GM19240 (cell line): ENCODE measurements around the gene GRID1.

Experiments
- DNase-seq: peaks from one replicate; pipeline ENCODE4 v3.0.0; 2011; ENCODE audit warnings: low spot score; ENCODE audit not compliant: insufficient read length

Gene GRID1

DNA sequence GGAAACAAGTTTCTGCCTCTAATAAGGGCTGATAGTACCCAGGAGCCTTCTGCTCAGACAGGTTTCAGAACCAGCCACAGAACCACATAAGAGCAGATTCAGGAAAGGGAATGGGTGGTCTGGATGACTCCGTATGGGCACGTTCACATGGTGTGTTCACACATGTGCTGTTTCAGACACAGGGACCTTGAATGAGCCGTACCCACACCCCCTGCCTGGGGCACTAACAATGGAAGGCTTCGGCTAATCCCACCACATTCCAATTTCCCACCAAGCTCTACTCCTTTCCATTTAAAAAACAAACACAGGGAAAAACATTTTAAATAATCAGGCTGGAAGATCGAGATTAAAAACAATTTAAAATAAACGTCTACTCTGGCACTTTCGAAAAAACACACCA, 217.3 kb downstream of the GRID1 start:
- DNase-seq = no peak

DNA sequence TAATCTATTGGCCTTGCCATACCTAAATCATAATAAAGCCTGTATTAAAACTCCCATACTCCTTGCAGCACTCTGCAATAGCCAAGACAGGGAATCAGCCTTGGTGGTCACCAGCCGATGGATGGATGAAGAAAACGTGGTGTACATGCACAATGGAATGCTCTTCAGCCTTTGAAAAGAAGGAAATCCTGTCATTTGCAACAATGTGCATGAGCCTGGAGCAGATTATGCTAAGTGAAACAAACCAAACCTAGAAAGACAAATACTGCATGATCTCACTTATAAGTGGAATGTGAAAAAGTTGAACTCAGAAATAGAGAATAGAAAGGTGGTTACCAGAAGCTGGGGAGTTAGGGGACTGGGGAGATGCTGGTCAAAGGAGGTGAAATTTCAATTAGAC, 218.5 kb downstream of the GRID1 start:
- no peak for DNase-seq

DNA sequence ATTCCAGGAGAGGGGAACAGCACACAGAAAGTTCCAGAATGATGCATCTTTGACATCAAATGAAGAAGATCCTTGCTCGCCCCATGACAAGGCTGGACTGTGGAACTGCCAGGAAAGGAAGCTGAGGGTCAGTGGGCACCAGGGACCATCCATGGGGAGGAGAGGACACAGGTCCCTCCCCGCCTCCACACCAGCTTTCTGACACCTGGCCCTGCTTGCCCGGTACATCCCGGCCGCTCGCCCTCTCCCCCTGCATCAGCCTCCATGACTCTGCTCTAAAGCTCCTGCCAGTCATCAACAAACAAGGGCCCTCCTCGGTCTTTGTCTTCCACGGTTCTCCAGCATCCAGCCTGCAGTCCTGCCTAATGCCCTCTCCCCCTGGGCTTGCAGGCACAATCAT, 222.3 kb downstream of the GRID1 start:
- no peak for DNase-seq

DNA sequence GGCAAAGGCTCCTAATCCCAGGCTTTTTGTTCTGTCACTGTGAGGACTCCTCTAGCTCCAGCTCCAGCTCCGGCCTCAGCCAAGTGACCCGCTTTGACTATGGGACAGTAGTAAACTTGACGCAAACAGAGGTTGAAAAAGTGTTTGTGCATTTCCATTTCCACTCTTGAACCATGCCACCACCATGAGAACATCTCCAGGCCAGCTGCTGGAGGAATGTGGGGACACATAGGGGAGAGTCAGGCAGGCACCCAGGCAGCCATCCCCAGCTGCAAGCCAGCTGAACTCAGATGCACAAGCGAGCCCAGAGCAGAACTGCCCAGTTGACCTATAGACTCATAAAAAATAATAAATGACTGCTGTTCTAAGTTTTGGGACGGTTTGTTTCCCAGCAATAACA, 224.7 kb downstream of the GRID1 start:
- DNase-seq = no peak

DNA sequence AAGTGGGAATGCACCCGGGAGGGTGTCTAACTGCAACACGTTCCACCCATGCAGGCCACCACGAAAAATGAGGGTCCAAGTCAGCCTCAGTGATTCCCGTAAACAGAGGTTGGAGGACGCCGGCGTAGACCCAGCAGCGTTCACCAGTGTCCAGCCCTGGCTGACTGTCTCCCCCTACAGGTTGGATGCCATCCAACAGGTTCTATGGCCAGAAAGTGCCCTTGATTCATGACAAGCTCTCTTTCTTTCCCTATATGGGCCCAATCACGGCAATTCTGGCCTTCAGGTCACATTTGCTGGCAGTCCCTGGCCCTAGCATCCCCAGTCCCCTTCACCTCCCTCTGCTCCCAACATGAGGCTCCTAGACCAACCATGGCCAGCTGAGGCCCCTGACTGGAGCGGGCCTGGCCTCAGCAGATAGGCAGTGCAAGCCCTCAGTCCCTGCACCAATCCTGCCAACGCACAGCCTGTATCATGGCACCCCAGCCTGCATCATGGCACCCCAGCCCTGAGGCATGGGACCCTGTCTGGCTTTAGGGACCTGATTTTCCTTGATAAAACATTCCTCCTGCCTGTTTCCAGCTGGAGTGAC, 227.4 kb downstream of the GRID1 start:
- no peak for DNase-seq

DNA sequence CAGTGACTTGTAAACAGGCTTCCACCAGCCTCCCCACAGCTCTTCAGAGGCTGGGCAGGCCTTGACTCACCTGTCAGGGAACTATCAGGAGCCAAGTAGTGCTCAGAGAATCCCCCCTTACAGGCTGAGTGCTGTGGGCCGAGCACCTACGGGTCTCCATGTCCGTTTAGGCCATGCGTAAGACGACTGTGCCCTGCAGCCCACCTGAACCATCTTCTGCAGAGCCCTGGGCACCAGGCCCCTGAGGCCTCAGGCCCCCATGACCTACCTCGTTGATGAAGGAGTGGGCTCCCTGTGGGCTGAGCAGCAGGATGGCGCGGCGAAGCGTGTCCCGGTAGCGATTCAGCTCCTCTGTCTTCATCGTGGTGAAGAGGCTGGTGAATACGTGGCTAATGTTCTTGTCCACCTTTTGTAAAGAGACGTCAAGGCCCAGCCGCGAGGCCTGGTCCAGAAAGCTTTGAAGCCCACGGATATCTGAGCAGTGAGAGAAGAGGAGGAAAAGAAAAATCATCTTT, 228.0 kb downstream of the GRID1 start:
- no peak for DNase-seq

DNA sequence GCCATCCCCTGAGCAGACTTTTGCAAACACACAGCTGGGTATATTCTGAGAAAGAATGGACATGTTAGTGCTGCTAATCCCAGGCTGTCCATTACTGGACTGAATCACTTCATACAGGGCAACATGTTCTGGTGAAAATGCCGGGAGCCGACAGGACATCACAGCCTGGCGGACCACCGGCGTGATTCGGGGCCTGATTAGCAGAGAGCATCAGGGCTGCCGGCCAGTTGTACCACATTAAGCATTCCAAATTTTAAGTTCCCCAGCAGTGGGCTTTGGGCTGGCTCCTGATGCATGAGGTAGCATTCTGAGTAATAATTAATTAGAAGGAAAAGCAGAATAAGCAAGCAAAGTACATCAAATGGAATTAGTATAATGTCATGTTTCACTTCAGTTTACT, 229.0 kb downstream of the GRID1 start:
- DNase-seq = no peak

DNA sequence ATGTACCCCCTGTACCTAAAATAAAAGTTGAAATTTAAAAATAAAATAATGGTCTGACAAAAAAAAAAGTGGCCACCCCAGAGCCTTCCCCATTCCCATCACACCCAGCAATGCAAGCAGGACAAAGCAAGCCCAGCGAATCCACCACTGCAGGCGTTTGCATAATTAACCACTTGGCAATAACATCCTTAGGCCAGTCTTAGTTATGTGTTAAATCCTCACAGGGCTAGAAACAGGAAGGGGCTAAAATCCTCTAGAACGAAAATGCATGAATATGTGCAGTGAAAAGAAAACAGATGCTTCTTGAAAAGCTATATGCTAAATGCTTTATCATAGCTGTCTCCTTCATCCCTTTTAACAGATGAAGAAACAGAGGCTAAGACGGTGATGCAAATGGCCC, 229.7 kb downstream of the GRID1 start:
- no peak for DNase-seq

DNA sequence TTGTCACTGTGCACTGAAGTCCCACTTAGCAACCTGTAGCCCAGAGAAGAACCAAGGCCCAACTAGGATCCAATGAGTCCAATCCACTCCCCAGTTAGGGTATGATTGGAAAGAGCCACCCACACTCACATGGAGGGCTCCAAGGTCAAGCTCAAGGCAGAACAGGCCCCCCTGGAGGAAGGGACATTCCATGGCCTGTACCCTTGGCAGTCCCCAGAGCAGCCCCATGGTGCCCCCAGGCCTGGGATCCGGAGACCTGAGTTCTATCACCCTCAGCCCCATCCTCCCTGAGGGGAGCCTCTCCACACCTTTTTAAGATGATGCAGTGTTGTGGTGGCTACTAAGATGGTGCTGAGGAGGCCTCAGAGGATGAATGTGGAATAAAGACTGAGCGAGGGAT, 231.4 kb downstream of the GRID1 start:
- DNase-seq = no peak

DNA sequence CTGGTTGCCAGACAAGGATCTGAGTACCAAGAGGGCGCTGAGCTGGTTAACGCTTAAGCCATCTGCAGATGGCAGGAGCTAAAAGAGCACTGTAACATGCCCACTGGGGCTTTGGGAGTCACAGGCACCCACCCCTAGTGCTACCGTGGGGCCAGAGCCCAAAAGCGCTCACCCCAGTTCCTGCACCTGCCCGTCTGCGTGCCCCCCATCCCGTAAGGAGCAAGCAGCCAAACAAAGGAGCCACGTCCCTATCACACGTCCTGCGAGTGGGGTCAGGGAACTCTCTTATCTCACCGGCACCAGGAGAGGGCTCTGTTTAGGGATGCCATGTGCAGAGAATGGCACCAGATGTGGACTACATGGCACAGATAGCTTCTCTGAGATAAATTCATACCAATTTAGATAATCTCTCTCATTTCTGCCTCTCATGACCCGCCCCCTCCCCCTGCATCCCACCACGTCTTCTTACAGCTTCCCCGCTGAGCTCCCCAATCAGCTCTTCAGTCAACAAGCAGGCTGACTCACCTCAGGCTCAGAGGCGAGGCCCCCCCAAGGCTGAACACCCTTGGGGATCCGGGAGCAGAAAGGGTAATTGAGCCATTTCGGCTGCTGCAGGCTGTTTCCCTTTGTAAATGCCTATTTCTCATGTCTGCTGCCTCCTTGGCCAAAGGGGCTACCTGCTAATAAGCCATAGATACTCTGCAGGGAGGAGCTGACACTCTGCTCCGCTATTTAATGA, 235.7 kb downstream of the GRID1 start:
- no peak for DNase-seq

DNA sequence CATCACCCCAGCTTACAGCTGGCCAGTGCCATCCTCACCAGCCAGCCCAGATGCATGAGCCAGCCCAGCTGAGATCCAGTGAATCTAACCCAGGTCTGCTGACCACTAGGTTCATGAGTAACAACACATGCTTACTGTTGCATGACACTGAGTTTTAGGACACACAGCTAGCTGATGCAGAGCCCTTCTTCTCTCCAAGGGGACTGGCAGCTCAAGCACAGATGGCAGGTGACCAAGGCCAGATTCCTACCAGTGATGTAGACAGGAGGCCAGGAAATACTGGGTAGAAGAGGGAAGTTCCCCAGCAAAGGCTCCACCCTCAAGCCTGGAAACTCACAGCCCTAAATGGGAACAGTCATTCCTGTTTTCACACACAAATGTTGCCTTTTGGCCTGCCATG, 236.6 kb downstream of the GRID1 start:
- DNase-seq = no peak

DNA sequence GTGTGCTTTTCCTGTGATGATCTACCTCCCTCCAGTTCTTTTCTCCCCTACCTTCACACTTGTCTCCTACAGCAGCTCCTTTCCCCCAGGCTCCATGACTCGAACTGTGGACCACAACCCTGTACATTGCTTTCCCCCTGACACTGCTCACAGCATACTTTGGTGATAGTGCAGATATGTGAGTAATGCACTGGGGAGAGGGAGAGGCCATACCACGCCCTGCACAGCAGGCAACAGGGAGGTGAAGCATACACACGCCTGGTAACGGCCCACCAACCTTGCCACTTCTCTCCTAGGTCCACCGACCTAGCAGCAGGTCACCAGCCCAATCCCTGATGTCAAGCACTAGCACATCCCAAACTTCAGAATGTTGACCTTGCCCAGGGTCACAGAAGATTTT, 238.2 kb downstream of the GRID1 start:
- no peak for DNase-seq

DNA sequence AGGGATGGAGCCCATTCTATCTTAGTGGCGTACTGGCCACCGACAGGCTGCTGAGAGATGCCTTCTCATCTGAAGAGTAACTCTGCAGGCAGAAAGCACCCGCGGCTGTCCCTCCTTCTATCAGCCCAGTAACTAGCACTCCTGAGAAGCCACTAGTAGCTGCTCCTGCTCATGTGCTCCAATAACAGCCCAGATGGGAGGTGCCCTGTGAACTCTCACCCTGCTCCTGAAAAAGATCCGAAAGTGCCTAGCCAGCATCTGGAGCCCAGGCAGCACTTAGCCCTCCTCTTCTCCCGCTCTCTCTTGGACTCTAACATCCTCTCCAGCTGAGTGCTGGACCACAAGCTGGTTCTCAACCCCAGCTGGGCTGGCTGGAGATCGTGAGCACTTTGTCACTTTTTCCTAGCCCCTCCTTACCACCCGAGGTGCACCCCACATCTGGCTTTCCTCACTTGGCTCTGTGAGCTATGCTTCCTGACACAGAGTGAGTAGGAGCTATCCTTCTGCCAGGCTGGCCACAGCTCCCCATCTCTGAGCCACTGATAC, 239.2 kb downstream of the GRID1 start:
- no peak for DNase-seq

DNA sequence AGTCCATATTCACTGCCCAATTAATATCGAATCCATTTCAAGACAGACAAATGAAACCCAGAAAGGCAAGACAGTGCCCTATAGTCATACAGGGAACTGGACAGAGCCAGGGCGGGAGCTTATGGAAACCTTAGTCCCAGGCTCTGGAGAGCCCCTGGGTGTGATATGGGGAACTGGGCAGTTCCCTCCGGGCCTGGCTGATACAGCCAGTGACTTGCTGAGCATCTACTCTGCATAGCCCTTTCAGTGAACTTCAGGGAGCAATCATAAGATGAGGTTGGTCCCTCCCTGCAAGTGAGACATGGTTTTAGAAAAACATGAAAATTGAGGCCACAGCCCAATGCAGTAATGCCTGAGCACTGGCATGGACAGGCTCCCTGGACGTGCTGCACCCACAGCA, 241.9 kb downstream of the GRID1 start:
- DNase-seq = no peak

DNA sequence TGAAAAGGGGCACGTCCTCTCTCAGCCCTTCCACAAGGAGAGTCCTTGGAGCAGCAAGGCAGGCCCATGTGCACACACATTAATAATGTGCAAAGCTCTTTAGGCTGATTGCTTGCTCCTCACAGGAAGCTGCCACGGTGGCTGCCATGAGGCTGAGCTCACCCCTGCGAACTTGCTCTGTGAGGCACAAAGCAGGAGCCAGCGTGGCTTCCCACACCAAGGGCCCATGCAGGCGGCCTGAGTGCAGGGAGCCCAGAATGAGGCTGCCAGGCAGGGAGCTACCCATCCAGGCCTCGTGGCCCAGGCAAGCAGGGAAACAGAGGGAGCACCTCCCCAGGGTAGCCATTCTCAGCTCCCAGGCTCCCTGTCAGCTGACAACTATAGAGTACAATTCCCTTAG, 242.9 kb downstream of the GRID1 start:
- no peak for DNase-seq

DNA sequence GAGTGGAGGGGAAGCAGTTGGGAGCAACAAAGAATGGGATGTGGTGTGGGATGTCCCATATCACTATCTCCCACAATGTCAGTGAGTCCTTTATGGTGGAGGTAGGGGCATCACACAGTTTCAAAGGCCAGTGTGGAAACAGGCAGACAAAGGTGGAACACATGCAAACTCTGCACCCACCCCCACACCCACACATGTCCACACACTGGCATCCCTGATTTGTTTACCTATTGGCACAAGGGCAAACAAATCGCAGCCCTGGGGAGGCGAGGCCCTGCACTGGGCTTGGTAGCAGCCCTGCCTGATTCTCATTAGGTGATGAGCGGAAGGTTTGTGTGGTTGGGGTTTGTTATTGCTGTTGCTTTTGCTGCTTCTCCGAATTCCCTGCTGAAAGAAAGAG, 243.3 kb downstream of the GRID1 start:
- no peak for DNase-seq

DNA sequence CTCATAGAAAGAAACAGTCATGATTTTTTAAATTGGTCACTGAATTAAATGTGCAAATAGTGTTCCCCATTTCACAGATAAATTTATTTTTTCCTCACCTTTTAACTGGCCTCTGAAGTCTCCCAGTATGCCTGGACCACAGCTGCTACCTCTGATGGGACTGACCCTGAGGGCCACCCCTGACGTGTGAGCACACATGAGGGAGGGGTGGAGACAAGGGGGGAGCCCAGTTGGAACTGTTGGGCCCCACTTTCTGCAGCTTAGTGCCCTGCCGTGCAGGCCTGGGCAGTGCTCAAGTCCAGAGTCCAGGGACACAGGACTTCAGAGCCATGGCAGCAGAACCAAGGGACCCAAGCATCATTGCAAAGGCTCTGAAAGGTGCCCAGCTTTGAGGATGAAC, 243.9 kb downstream of the GRID1 start:
- DNase-seq = no peak

DNA sequence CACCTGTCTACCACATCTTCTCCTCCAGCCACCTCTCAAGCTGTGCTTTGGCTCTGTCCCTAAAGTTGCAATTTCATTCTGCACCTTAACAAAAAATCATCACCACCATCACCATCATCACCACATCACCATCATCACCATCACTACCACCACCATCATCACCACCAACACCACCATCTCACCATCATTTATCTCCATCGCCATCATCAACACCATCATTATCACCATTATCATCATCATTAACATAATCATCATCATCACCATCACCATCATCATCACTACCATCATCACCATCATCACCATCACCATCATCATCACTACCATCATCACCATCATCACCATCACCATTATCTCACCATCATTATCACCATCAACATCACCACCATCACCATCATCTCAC, 245.4 kb downstream of the GRID1 start:
- DNase-seq = no peak

DNA sequence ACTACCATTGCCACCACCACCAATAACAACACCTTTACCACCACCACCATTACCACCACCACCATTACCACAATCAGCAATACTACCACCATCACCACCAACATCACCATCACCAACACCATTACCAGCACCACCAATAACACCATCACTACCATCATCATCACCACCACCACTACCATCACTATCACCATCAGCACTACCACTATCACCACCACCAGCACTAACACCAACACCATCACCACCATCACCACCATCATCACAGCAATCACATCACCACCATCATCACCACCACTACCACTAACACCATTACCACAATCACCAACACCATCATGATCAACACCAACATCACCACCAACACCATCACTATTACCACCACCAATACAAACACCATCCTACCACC, 249.5 kb downstream of the GRID1 start:
- DNase-seq = no peak

DNA sequence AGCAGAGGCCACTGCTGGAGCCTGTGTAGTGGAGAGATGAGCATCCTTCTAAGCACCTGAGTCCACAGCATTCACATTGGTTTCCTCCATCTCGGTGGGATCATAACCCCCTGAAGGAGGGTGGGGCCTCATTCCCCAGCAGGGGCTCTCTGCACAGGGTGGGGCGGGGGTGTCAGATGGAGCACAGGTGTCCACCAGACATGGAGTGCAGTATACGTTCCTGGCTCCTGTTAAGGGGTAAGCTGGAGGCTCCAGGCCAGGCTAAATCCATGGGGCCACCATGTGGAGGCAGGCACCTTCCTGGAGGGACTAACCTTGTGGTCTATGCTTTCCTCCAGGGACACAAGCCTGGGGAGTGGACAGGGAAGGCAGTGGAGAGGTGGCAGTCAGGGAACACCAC, 252.6 kb downstream of the GRID1 start:
- DNase-seq = no peak

DNA sequence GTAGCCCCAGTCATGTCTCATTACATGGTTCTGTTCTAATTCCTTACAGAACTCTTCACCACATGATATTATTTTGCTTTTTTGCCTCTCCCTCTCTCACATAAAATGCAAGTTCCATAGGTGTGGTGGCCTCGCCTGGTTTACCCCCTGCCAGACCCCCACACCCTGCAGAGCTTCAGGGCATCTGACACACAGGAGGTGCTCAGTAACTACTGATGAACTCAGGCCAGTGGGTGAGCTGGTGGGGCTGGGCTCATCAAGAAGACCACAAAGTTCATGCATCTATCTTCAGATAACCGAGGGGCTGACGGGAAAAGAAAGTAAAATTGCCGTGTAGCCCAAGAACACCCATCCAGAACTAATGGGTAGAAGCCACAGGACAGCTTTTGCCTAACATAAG, 253.1 kb downstream of the GRID1 start:
- DNase-seq = no peak

DNA sequence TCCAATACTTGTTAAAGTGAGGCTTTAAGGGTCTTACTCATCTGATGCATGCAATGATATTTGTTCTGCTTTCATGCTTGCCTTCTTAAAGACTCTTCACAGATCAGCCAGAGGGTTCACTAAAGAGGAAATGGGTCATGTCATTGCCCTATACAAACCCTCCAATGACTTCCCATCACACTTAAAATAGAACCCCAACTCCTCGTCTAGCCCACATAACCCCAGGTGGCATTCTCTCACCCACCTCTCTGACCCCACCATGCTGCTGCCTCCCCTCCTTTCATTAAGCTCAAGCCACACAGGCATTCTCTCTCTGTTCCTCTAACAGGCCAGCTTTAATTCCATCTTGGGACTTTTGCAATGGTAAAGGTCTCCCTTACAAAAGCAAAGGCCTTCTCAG, 253.6 kb downstream of the GRID1 start:
- DNase-seq = no peak

DNA sequence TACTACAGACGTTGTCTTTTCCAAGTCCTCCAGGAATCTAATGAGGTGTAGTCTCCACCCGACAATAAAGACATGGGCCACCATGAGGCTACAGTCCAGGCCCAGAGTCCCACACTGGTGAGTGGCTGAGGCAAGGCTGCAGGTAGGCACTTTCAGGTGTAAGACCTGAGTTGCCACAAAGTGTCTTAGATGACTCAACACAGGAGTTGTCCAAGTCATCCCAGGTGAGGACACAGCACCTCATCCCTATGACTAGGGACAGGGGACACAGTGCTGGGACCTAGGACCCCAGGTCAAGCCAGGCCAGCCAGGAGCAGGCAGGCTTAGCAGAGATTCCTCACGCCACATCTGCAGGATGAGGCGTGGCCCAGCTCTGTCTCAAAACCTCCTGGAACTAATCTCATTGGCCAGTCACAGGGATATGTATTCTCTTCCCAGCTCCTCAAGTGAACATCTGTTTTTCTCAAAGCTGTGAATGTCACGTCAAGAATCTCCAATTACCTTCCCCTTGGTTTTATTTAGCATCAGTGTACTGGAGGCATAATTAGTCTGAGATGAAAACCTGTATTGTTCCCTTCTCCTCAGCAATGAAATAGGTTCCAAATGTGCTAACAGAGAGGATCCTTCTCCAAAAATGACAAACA, 254.6 kb downstream of the GRID1 start:
- no peak for DNase-seq
